ENCODE data around the gene TPM1. TPM values are rescaled to one million over a fixed set of nuclear protein-coding genes. Genes with fewer than 3 reads are reported as not detected.
"Not testable (repeated sequence)": the region's sequence is repeated elsewhere in the genome, so short reads cannot be mapped to it uniquely, and the experiment has no call there.

TPM1 gene
- polyA plus RNA-seq, 1 of the 3 experiments (the other 2 are of a cell fraction): 1,371 TPM

DNA sequence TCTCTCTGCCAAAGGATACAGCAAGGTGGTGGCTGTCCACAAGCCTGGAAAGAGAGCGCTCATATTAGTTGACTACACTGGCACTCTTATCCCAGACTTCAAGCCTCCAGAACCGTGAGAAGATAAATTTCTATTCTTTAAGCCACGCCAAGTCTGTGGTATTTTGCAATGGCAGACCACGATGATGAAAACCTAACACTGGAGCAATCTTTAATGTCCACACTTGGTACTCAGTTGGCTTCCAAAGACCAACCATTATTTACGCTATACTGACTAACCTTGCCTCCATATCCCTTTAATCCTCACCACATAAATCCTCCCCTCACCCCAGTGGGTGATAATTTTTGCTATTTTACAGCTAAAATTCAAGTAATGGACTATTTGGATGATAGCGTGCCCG is 62.2 kb downstream of the TPM1 start (continued):
- TF ChIP-seq REST (IDR thresholded peaks at IDR 0.05; ENCODE audit: low read depth, low read length): no peak

GRCh38 chr15:63105354-63105753 is 62.8 kb downstream of the TPM1 start:
- POLR2A ChIA-PET; H3K27ac ChIP-seq (ENCODE audit: low read depth in 2 of 2, low read length in 1 of 2): not testable (repeated sequence)

GRCh38 chr15:63107895-63108546 is 65.5 kb downstream of the TPM1 start:
- 18% methylated on average over 9 of the region's 9 CpGs for WGBS (ENCODE audit: low lambda C conversion rate)
- peak overlapping the region; percentile 34 to 85; a peak in 3 of 4 replicates for H3K27ac ChIP-seq (ENCODE audit: low read depth in 2 of 2, low read length in 1 of 2)
- no peak overlapping the region for H3K4me3 ChIP-seq (ENCODE audit: low read depth in 2 of 2, low read length in 1 of 2)
- no peak overlapping the region for H2AFZ ChIP-seq (ENCODE audit: low read depth)
- peak overlapping the region; percentile 34; the same call in 1 of the 2 replicates for H3K4me2 ChIP-seq
- ChIA-PET CTCF (interaction anchor here (1.9 to 4.7 kb wide), 2 partner anchors 14 to 60 kb away, joined by 6 to 24 read pairs; no protein-coding TSS in a partner anchor), POLR2A (interaction anchor here (0.9 kb wide), 1 partner anchor 18 kb away, joined by 4 read pairs; no protein-coding TSS in a partner anchor)
- DNase-seq: no peak
- H3K4me1 ChIP-seq (ENCODE audit: control insufficient read depth in 1 of 2, insufficient read depth in 2 of 2, low read depth in 1 of 2, low read length in 1 of 2): peaks cover 3 to 15% of the 10 kb centered on the region in 2 experiments; a peak in 3 of 4 replicates
- H3K9ac ChIP-seq: peak overlapping the region; percentile 4; the same call in 1 of the 2 replicates
- H3K27me3 ChIP-seq (ENCODE audit: insufficient read depth): no peaks in the 10 kb centered on the region
- H4K20me1 ChIP-seq (ENCODE audit: insufficient read depth): no peaks in the 10 kb centered on the region
- H3K9me2 ChIP-seq: no peaks in the 10 kb centered on the region
- H3K79me2 ChIP-seq (ENCODE audit: insufficient read depth): no peaks in the 10 kb centered on the region
- H3K36me3 ChIP-seq (replicated peaks in 1 of 2; ENCODE audit: control insufficient read depth in 1 of 2, insufficient read depth in 2 of 2, low read length in 1 of 2): no peaks in the 10 kb centered on the region
- no peaks in the 10 kb centered on the region for H3K9me3 ChIP-seq
- H3F3A ChIP-seq (replicated peaks; ENCODE audit: insufficient read depth): peaks cover 18% of the 10 kb centered on the region
- TF ChIP-seq, protein P1, sequence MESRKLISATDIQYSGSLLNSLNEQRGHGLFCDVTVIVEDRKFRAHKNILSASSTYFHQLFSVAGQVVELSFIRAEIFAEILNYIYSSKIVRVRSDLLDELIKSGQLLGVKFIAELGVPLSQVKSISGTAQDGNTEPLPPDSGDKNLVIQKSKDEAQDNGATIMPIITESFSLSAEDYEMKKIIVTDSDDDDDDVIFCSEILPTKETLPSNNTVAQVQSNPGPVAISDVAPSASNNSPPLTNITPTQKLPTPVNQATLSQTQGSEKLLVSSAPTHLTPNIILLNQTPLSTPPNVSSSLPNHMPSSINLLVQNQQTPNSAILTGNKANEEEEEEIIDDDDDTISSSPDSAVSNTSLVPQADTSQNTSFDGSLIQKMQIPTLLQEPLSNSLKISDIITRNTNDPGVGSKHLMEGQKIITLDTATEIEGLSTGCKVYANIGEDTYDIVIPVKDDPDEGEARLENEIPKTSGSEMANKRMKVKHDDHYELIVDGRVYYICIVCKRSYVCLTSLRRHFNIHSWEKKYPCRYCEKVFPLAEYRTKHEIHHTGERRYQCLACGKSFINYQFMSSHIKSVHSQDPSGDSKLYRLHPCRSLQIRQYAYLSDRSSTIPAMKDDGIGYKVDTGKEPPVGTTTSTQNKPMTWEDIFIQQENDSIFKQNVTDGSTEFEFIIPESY (IDR thresholded peaks at IDR 0.05; ENCODE audit: borderline replicate concordance, low read depth): peak; percentile 87; the same call in 1 of the 2 replicates
- TF ChIP-seq IRF3 (IDR thresholded peaks at IDR 0.05; ENCODE audit: low read depth, low read length): no peak
- 0 out of 2 replicates have a peak, but pooled peaks have one; percentile 46 for TF ChIP-seq USF1 (IDR thresholded peaks at IDR 0.05; ENCODE audit: borderline replicate concordance, low read depth)
- TF ChIP-seq GATA2 (CRISPR knock-in tag; IDR thresholded peaks at IDR 0.05): no peak
- no peak for TF ChIP-seq RAD21 (IDR thresholded peaks at IDR 0.05; ENCODE audit: low read length)
- TF ChIP-seq, protein P2, sequence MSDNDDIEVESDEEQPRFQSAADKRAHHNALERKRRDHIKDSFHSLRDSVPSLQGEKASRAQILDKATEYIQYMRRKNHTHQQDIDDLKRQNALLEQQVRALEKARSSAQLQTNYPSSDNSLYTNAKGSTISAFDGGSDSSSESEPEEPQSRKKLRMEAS (IDR thresholded peaks at IDR 0.05; ENCODE audit: low read depth): peak; percentile 54
- TF ChIP-seq, protein P3, sequence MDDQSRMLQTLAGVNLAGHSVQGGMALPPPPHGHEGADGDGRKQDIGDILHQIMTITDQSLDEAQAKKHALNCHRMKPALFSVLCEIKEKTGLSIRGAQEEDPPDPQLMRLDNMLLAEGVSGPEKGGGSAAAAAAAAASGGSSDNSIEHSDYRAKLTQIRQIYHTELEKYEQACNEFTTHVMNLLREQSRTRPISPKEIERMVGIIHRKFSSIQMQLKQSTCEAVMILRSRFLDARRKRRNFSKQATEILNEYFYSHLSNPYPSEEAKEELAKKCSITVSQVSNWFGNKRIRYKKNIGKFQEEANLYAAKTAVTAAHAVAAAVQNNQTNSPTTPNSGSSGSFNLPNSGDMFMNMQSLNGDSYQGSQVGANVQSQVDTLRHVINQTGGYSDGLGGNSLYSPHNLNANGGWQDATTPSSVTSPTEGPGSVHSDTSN (IDR thresholded peaks at IDR 0.05): peak; percentile 91
- TF ChIP-seq ELF1 (IDR thresholded peaks at IDR 0.05): no peak
- TF ChIP-seq RFX5 (IDR thresholded peaks at IDR 0.05; ENCODE audit: low read length): no peak
- TF ChIP-seq FOXJ3 (CRISPR knock-in tag; IDR thresholded peaks at IDR 0.05): no peak
- TF ChIP-seq RCOR1 (IDR thresholded peaks at IDR 0.05; ENCODE audit: low read length): no peak
- TF ChIP-seq SMC3 (IDR thresholded peaks at IDR 0.05; ENCODE audit: low read depth, low read length): no peak

More at GRCh38 chr15:63105354-63105753, 62.8 kb downstream of the TPM1 start:
- Histone ChIP-seq H3F3A (replicated peaks; ENCODE audit: insufficient read depth) (peaks cover 18% of the 10 kb centered on the region), H3K4me1 (ENCODE audit: control insufficient read depth in 1 of 2, insufficient read depth in 2 of 2, low read depth in 1 of 2, low read length in 1 of 2) (peaks cover 0 to 13% of the 10 kb centered on the region in 2 experiments; a peak in 2 of 4 replicates)
- H3K4me2 ChIP-seq; H3K9me3 ChIP-seq; H3K79me2 ChIP-seq (ENCODE audit: insufficient read depth); H3K9me2 ChIP-seq; H3K36me3 ChIP-seq (replicated peaks in 1 of 2; ENCODE audit: control insufficient read depth in 1 of 2, insufficient read depth in 2 of 2, low read length in 1 of 2); H3K4me3 ChIP-seq (ENCODE audit: low read depth in 2 of 2, low read length in 1 of 2); H2AFZ ChIP-seq (ENCODE audit: low read depth); H3K27me3 ChIP-seq (ENCODE audit: insufficient read depth); DNase-seq; H4K20me1 ChIP-seq (ENCODE audit: insufficient read depth); H3K9ac ChIP-seq: not testable (repeated sequence)
- 78% methylated on average over 8 of the region's 8 CpGs for WGBS (ENCODE audit: low lambda C conversion rate)
- CTCF ChIA-PET: interaction anchor here (1.8 to 2.1 kb wide), 2 partner anchors 11 to 57 kb away, joined by 7 to 9 read pairs; no protein-coding TSS in a partner anchor
